Hindlimb muscle (tissue), 1 donor: ENCODE measurements around the gene HOXC12. TPM values are rescaled to one million over a fixed set of nuclear protein-coding genes. Genes with fewer than 3 reads are reported as not detected.

ENCODE experiments used
- DNase-seq: peaks from one replicate; pipeline ENCODE4 v3.0.0-alpha.2; 2013
- polyA plus RNA-seq: library from polyadenylated mRNA; unstranded; fragments of 120-200 nt; gene quantifications from one replicate; pipeline ENCODE4 v1.2.1, GENCODE V29; 2013; ENCODE audit not compliant: insufficient read length

HOXC12 gene
- polyA plus RNA-seq, 1 donor = 0.48 TPM

- DNase-seq = no peak
Observed at GRCh38 chr12:53940443-53941014, 14.2 kb upstream of the HOXC12 start.

DNA sequence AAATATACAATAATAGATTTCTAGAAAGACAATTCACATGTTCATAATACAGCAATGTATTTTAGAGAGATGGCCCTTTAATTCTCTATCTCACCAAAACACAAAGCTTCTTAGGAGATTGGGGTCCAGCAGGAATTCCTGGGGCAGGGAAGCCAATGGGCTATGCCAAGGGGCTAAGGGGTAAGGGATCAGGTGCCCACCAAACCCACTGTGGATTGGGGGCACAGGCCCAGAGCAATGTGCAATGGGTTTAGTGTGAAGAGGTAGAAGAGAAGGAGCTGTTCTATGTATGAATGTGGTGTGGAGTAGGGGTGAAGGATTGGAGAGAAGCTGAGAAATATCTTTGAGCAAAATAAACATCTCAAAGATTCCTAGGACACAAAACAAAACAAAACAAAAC lies 13.5 kb upstream of the HOXC12 start:
- no peak for DNase-seq

DNA sequence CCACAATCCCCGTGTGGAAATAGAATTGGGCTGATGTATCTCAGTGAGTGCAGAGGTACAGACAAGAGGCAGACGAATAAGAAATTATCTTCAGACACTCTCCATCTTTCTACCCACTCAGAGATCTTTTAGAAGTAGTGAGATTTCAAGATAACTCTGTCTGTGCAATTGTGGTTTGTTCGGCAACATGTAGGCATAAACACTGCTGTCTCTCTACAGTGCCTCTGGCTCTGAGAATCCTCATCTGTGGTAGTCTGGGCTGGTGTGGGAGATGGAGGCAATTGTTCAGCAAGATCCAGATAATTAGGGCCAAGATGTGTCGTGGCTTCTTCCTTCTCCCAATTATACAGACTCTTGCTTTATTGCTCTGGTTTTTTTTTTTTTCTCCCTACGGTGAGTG lies 13.0 kb upstream of the HOXC12 start:
- DNase-seq = no peak

DNA sequence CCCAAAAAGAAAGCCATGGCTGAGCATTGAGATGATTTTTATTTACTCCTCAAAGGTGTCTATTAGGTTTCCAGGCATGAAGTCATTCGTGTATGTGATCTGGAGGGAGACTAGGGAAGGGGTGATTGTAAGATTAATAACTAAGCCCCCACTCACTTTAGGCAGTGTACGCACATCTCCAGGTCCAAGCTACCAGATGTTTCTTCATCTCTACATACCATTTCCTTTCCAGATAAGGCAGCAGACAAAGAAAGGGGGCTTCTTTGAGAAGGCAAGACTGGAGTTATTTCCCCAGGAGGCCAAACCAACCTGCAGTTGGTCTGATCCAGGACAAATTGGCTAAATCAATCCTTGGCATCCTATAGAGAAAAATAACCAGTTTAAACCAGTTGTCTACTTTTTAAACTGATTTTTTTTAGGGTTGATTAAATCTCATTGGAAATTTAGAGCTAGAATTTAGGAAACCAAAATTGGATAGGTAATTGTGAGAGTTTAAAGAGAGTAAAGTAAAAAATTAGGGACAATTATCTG lies 12.2 kb upstream of the HOXC12 start:
- DNase-seq = no peak

DNA sequence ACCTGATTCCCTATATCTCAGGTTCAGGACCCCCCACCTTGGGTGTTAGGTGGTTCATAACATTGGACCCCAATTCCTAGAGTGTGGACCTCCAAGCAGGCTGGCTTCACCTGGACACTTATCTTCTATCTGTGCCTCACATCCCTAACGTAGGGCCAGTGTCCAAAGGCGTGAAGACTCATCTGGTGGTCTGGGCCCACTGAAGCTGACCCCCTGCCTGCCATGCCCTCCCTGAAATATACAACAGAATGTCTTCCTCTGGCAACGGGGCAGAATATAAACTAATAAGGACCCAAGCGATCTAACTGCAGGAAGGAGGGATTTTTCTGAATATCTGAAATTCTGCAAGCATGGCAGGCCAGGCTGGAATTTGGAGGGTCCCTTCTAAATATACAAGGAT lies 10.5 kb upstream of the HOXC12 start:
- DNase-seq = no peak

DNA sequence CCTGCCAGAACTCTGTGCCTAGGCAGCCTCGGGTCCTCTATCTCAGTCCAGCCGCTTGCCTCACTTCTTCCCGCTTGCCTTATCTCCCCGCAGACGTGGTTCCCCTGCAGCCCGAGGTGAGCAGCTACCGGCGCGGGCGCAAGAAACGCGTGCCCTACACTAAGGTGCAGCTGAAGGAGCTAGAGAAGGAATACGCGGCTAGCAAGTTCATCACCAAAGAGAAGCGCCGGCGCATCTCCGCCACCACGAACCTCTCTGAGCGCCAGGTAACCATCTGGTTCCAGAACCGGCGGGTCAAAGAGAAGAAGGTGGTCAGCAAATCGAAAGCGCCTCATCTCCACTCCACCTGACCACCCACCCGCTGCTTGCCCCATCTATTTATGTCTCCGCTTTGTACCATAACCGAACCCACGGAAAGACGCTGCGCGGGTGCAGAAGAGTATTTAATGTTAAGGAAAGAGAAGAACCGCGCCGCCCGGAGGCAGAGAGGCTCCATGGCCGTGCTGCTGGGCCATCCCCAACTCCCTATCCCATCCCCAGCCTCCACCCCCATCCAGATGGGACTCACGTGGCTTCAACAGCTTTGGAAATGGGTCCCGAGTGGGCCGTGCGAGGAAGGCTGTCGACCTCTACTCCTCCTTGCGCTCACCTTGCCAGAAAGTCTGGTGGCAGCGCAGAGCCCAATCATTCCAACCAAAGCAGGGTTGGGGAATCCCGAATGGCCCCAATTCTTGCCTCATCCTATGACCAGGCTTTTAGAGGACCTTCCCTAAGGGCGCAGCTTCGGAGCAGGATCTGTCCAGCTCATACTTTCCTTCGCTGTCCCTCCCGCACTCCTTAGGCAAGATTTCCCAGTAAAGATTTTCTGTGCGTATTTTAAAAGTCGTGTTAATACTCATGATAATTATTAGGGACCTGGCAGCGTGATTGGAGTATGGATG lies 9.5 kb upstream of the HOXC12 start:
- no peak for DNase-seq

GRCh38 chr12:53947743-53948142 lies 7.0 kb upstream of the HOXC12 start:
- DNase-seq = no peak

GRCh38 chr12:53948650-53949593 lies 5.8 kb upstream of the HOXC12 start:
- DNase-seq = no peak

- no peak for DNase-seq
Observed at GRCh38 chr12:53949631-53950436, 4.9 kb upstream of the HOXC12 start.

GRCh38 chr12:53950437-53950773 lies 4.3 kb upstream of the HOXC12 start:
- no peak for DNase-seq

DNA sequence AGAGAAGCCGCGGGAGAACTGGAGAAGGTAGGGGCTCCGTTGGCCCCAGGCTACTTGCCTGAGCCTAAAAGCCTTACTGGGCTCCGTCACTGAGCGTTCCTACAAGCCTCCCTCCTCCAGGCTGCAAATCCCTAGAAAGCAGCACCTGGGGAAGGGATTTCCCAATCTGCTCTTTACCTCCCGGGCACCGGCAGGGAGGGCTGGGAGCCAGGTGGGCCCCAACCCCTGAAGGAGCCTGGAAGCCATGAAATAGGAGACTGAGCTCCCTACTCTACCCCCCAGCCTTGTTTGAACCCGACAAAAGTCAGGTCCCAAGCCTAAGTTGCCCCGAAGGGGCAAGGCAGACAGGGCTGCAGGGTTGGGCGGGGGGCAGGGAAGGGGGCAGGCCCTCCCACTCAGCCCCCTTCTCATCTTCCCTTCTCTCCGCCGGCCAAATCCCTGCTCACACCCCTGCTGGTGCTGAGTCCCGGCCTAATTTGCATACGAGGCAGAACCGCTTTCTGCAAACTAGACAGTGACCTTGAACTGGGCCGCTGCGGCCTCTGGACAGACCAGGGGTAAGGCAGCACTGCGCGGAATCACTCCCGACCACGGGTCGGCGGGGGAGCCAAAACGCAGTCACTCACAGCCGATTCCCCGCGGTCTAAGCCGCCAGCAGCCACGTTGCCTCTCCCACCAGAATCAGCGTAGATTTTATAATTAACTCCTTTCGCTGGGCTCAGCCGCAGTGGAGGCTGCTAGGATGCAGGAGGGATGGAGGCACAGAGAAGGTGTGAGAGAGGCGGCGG lies 3.7 kb upstream of the HOXC12 start:
- DNase-seq = no peak

- DNase-seq = no peak
Observed at GRCh38 chr12:53951577-53952334, 2.9 kb upstream of the HOXC12 start.

GRCh38 chr12:53952335-53952694 lies 2.4 kb upstream of the HOXC12 start:
- DNase-seq = no peak

GRCh38 chr12:53952871-53953734 lies 1.6 kb upstream of the HOXC12 start:
- no peak for DNase-seq

- no peak for DNase-seq
Observed at GRCh38 chr12:53953831-53954693, 641 bp upstream of the HOXC12 start.

DNA sequence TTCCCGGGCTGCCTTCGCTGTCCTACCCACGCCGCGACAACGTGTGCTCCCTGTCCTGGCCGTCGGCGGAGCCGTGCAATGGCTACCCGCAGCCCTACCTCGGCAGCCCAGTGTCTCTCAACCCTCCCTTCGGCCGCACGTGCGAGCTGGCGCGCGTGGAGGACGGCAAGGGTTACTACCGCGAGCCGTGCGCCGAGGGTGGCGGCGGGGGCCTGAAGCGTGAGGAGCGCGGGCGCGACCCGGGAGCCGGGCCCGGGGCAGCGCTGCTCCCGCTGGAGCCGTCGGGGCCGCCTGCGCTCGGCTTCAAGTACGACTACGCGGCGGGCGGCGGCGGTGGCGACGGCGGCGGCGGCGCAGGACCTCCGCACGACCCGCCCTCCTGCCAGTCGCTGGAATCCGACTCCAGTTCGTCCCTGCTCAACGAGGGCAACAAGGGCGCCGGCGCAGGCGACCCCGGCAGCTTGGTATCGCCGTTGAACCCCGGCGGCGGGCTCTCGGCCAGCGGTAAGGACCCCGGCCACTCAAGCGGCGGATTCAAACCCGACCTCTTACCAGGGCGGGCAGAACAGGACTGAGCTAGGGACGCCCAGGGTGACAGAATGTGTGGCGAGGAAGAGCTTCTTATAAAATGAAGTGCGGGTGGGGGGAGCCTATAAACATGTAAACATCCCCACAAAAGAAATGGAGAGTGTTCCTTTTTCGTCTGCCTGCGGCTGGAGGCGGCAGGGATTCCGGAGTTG lies 503 bp downstream of the HOXC12 start:
- DNase-seq = no peak

GRCh38 chr12:53955776-53956250 lies 1.1 kb downstream of the HOXC12 start:
- no peak for DNase-seq
